ENCODE results near the gene PDE9A. TPM values are rescaled to one million over a fixed set of nuclear protein-coding genes. Genes with fewer than 3 reads are reported as not detected.

Gene PDE9A
- total and polyA plus RNA-seq, 2 experiments from 2014 or later: 6.8 to 14.2 TPM

DNA sequence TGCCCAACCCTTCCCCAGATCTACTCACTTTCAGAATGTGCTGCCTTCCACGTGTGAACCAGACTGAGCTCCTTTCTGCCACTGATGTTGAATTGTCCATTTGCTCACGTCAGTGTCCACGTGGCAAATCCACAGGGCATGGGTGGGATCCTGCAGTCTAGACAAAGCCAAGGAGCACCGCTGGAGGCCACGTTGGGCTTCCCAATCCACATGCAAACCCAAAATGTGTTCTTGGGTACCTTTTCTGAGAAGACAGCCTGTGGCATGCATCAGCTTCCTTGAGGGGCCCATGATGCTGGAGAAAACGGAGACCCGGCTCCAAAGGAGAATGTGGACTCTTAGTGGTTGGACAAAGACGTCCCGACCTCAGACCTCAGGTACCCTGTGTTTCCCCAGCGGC is 87.6 kb downstream of the PDE9A start:
- H3K36me3 ChIP-seq: no peaks in the 10 kb centered on the region
- H3K9me3 ChIP-seq (ENCODE audit: low read depth): no peaks in the 10 kb centered on the region
- H3K27me3 ChIP-seq: no peaks in the 10 kb centered on the region
- DNase-seq (ENCODE audit: low read depth in 1 of 2, low spot score in 1 of 2): no peak
- H3K27ac ChIP-seq: no peak overlapping the region
- TF ChIP-seq, protein P1, sequence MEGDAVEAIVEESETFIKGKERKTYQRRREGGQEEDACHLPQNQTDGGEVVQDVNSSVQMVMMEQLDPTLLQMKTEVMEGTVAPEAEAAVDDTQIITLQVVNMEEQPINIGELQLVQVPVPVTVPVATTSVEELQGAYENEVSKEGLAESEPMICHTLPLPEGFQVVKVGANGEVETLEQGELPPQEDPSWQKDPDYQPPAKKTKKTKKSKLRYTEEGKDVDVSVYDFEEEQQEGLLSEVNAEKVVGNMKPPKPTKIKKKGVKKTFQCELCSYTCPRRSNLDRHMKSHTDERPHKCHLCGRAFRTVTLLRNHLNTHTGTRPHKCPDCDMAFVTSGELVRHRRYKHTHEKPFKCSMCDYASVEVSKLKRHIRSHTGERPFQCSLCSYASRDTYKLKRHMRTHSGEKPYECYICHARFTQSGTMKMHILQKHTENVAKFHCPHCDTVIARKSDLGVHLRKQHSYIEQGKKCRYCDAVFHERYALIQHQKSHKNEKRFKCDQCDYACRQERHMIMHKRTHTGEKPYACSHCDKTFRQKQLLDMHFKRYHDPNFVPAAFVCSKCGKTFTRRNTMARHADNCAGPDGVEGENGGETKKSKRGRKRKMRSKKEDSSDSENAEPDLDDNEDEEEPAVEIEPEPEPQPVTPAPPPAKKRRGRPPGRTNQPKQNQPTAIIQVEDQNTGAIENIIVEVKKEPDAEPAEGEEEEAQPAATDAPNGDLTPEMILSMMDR (IDR thresholded peaks at IDR 0.05; ENCODE audit: low read depth, low read length): no peak
- H3K4me3 ChIP-seq: no peak overlapping the region
- H3K4me1 ChIP-seq (ENCODE audit: low read depth): no peaks in the 10 kb centered on the region

DNA sequence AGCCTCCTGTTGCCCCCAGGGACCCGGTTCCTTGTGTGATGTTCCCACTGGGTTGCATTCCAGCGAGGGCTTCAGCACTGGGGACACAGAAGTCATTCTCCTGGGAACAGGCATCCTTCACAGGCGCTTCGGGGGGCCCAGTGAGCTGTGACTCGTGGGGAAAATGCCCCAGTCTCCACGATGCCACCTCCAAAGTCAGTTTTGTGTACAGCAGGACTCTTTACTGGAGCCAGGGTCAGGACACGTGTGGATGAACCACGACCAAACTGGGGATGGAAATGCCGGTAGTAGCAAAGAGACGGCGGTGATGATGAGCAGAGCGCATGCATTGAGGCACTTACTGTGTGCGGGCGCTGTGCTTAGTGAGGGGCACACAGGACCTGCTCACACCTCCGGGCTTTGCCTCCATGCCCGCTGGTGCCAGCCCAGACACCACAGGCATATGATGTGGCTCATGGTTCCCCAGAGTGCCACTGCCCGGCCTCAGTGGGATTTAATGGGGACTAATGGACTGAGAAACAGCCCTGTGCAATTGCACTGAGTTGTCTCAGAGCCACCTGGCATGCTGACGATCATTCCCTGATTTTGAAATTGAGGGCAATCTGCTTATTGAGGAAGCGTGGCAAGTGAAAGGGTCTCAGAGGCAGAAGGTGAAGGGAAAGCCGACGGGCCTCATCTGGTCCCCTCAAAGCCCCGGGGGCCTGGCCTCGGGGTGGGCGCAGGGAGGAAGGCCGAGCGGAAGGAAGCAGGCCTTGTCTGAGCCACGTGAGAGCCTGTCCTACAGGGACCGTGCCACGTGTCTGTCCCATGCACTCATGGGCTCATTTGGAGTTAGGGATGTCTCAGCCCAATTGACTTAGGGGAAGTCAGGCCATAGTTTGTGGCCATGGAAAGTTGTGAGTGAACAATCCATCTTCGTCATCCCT is 91.4 kb downstream of the PDE9A start:
- Histone ChIP-seq H3K36me3 (no peaks in the 10 kb centered on the region), H3K4me1 (ENCODE audit: low read depth) (no peaks in the 10 kb centered on the region), H3K4me3 (no peak overlapping the region), H3K27ac (no peak overlapping the region), H3K27me3 (no peaks in the 10 kb centered on the region), H3K9me3 (ENCODE audit: low read depth) (no peaks in the 10 kb centered on the region)
- TF ChIP-seq, protein P1 (IDR thresholded peaks at IDR 0.05; ENCODE audit: low read depth, low read length): no peak
- no peak for DNase-seq (ENCODE audit: low read depth in 1 of 2, low spot score in 1 of 2)

DNA sequence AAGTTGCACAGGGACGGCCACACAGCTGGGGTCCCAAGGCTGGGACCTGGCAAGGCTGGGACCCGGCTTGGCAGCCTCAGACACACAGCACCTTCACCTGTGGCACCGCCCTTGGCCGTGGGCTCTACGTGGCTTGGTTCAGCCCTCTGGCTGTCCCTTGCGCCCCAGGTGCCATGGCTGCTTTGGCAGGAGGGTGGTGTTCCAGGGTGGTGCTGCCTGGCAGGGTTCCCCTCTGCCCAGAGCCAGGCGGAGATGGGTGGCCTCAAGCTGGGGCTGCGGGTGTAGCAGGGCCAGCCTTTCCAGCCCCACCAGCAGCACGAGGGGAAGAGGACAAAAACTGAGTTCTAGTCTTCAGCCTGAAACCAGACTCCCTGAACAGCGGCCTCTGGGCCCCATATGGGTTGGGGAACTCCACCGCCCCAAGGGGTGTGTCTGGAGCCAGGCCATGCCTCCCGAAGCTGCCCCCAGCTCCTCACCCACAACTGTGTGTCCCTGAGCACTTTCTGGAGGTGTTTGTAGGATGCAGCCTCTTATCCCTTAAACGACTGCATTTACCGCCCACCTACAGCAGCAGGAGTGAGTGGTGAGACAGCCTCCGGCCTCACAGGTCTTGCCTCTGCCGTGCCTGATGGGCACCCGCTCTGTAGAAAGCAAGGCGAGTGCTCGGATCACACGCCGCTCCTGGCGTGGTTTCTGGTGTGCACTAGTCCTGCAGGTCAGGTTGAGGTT is 92.3 kb downstream of the PDE9A start:
- TF ChIP-seq, protein P1 (IDR thresholded peaks at IDR 0.05; ENCODE audit: low read depth, low read length): no peak
- no peak overlapping the region for H3K27ac ChIP-seq
- no peaks in the 10 kb centered on the region for H3K27me3 ChIP-seq
- H3K9me3 ChIP-seq (ENCODE audit: low read depth): no peaks in the 10 kb centered on the region
- H3K36me3 ChIP-seq: no peaks in the 10 kb centered on the region
- no peak for DNase-seq (ENCODE audit: low read depth in 1 of 2, low spot score in 1 of 2)
- no peaks in the 10 kb centered on the region for H3K4me1 ChIP-seq (ENCODE audit: low read depth)
- no peak overlapping the region for H3K4me3 ChIP-seq

DNA sequence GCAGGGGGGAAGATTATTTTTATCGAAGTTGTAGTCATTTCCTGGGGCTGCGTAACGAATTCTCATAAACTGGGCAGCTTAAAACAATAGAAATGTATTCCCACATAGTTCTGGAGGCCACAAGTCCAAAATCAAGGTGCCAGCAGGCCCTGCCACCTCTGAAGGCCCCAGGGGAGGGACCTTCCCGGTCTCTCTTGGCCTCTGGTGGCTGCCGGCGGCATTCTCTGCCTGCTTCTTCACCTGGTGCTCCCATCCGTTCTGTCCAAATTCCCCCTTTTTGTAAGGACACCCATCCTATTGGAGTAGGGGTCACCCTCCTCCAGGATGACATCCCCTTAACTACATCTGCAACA is 92.8 kb downstream of the PDE9A start:
- Histone ChIP-seq H3K27me3 (no peaks in the 10 kb centered on the region), H3K27ac (no peak overlapping the region), H3K9me3 (ENCODE audit: low read depth) (no peaks in the 10 kb centered on the region), H3K36me3 (no peaks in the 10 kb centered on the region), H3K4me1 (ENCODE audit: low read depth) (no peaks in the 10 kb centered on the region), H3K4me3 (no peak overlapping the region)
- TF ChIP-seq, protein P1 (IDR thresholded peaks at IDR 0.05; ENCODE audit: low read depth, low read length): no peak
- DNase-seq (ENCODE audit: low read depth in 1 of 2, low spot score in 1 of 2): no peak

DNA sequence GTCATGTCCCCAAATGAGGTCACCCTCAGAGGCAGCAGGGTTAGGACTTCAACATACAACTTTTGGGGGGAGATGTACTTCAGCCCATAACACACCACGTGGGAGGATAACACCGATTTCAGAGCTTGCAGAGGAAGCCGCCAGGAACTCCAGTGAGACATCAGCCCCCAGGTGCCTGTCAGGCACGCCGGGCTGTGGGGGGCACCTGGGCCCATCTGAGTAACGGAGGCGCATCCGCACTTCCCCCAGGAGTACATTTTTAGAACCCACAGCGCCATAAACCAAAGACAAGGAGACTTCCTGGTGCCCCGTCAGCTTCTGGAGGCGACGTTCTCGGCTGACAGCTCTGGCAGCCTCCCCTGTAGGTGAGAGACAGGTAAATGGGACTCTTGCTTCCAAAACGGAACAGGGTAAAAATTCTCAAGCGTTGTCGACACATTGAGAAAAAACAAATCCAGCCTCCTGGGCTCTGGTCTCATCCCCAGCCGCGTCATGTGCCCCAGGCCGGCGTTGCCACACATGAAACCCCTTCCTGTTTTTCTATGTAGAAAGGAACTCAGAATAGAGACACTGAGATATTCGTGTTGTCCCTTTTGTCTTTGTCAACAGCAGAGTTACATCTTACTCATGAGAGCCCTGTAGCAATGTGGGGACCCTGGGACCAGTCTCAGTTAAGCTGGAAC is 93.3 kb downstream of the PDE9A start:
- H3K27ac ChIP-seq: no peak overlapping the region
- no peaks in the 10 kb centered on the region for H3K4me1 ChIP-seq (ENCODE audit: low read depth)
- H3K4me3 ChIP-seq: no peak overlapping the region
- TF ChIP-seq, protein P1 (IDR thresholded peaks at IDR 0.05; ENCODE audit: low read depth, low read length): no peak
- no peaks in the 10 kb centered on the region for H3K27me3 ChIP-seq
- DNase-seq (ENCODE audit: low read depth in 1 of 2, low spot score in 1 of 2): no peak
- H3K9me3 ChIP-seq (ENCODE audit: low read depth): no peaks in the 10 kb centered on the region
- H3K36me3 ChIP-seq: no peaks in the 10 kb centered on the region
